NB4 (cell line): Measurements from ENCODE around the gene AATK.

ENCODE experiments used
- MYC ChIP-seq: IDR thresholded peaks from 2 replicates; pipeline ENCODE4 v1.6.1; 2011; ENCODE audit warnings: low read depth, low read length
- POLR2A ChIP-seq: IDR thresholded peaks from 2 replicates; pipeline ENCODE4 v1.6.1; 2011; ENCODE audit warnings: mild to moderate bottlenecking; ENCODE audit not compliant: insufficient read length; ENCODE audit errors: extremely low read depth
- TF ChIP-seq, protein P1 (sequence below): IDR thresholded peaks from one replicate; pipeline ENCODE4 v1.5.1; 2012; ENCODE audit warnings: low read depth, low read length

- TF ChIP-seq, protein P1, sequence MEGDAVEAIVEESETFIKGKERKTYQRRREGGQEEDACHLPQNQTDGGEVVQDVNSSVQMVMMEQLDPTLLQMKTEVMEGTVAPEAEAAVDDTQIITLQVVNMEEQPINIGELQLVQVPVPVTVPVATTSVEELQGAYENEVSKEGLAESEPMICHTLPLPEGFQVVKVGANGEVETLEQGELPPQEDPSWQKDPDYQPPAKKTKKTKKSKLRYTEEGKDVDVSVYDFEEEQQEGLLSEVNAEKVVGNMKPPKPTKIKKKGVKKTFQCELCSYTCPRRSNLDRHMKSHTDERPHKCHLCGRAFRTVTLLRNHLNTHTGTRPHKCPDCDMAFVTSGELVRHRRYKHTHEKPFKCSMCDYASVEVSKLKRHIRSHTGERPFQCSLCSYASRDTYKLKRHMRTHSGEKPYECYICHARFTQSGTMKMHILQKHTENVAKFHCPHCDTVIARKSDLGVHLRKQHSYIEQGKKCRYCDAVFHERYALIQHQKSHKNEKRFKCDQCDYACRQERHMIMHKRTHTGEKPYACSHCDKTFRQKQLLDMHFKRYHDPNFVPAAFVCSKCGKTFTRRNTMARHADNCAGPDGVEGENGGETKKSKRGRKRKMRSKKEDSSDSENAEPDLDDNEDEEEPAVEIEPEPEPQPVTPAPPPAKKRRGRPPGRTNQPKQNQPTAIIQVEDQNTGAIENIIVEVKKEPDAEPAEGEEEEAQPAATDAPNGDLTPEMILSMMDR: no peak
- TF ChIP-seq POLR2A (no peak), MYC (no peak)
Measured at GRCh38 chr17:81210868-81211267, 44.8 kb upstream of the AATK start.
